ENCODE results near the gene POLR1E. TPM values are rescaled to one million over a fixed set of nuclear protein-coding genes. Genes with fewer than 3 reads are reported as not detected.

Gene POLR1E
- total and polyA plus RNA-seq, 2 of the 8 experiments (the other 6 are each of a cell fraction or from before 2014, with no cell fraction given): 16.0 to 40.0 TPM

DNA sequence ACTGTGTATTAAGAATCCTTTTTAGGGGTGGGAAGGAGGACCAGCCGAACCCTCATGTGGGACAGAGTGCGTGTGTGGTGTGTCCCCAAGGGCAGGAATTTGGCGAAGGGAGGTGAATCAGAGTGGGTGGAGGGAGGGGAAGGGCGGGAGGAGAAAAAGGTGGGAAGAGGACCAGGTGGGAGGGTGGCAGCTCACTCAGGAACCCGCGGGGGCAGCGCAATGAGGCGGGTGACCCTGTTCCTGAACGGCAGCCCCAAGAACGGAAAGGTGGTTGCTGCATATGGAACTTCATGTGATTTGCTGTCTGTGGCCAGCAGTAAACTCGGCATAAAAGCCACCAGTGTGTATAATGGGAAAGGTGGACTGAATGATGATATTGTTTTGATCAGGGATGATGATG, 8.8 kb upstream of the POLR1E start:
- no peak overlapping the region for H3K27ac ChIP-seq (ENCODE audit: low read depth, low read length)
- H3K56ac ChIP-seq (replicated peaks; ENCODE audit: insufficient read length, low read depth, low read length): no peak overlapping the region
- peaks cover 0 to 4% (median 1%) of the 10 kb centered on the region in 4 experiments; a peak in 3 of 7 replicates for H3K4me1 ChIP-seq (replicated peaks in 1 of 4; ENCODE audit: control insufficient read depth in 3 of 4, insufficient read depth in 4 of 4, low read length in 3 of 4)
- H3K36me3 ChIP-seq (ENCODE audit: control insufficient read depth in 2 of 4, insufficient read depth in 4 of 4, low read length in 3 of 4): no peaks in the 10 kb centered on the region
- no peak overlapping the region for H4K5ac ChIP-seq (ENCODE audit: insufficient read length, low read depth, low read length)
- ChIA-PET POLR2A (ENCODE audit: partially characterized antibody) (interaction anchor here (1.0 kb wide), 1 partner anchor 10 kb away, joined by 3 read pairs; no protein-coding TSS in a partner anchor), CTCF (ENCODE audit: partially characterized antibody) (no interaction called here)
- no peaks in the 10 kb centered on the region for H3K79me1 ChIP-seq (ENCODE audit: low read depth, low read length)
- H2AFZ ChIP-seq (ENCODE audit: low read length): no peak overlapping the region
- H3K18ac ChIP-seq (ENCODE audit: extremely low read depth, low read length): no peak overlapping the region
- peaks cover 2% of the 10 kb centered on the region; the same call in 1 of the 2 replicates for H3K23me2 ChIP-seq (ENCODE audit: low read depth, low read length)
- 98% methylated on average over 5 of the region's 11 CpGs; no CpG with 5 or more reads in 1 of the 2 experiments for WGBS, 2 experiments (ENCODE audit: extremely low coverage in 1 of 2, insufficient coverage in 1 of 2, insufficient read length in 1 of 2, insufficient replicate concordance in 2 of 2, low coverage in 1 of 2, low lambda C conversion rate in 2 of 2, missing lambda C conversion rate in 1 of 2)
- TF ChIP-seq KDM5A (IDR thresholded peaks at IDR 0.05; ENCODE audit: low read length): no peak
- TF ChIP-seq, protein P1, sequence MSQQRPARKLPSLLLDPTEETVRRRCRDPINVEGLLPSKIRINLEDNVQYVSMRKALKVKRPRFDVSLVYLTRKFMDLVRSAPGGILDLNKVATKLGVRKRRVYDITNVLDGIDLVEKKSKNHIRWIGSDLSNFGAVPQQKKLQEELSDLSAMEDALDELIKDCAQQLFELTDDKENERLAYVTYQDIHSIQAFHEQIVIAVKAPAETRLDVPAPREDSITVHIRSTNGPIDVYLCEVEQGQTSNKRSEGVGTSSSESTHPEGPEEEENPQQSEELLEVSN (IDR thresholded peaks at IDR 0.05): peak; percentile 32; the same call in 1 of the 2 replicates
- H2BK12ac ChIP-seq (ENCODE audit: low read depth, low read length): no peak overlapping the region
- no peak overlapping the region for H3K9ac ChIP-seq (replicated peaks in 1 of 4; ENCODE audit: extremely low read depth in 1 of 4, low read depth in 3 of 4, low read length in 3 of 4)
- H3K4ac ChIP-seq (replicated peaks; ENCODE audit: insufficient read length, low read depth, low read length): no peak overlapping the region
- no peak overlapping the region for H3K4me3 ChIP-seq (ENCODE audit: extremely low read depth in 1 of 4, insufficient read depth in 2 of 4, low read depth in 3 of 4, low read length in 4 of 4)
- no peak overlapping the region for H2AK5ac ChIP-seq (ENCODE audit: low read depth, low read length)
- no peak overlapping the region for H4K91ac ChIP-seq (replicated peaks; ENCODE audit: insufficient read length, low read length)
- H2BK120ac ChIP-seq (replicated peaks; ENCODE audit: low read depth, low read length): no peak overlapping the region
- no peak overlapping the region for H3K23ac ChIP-seq (ENCODE audit: insufficient read length)
- peaks cover 13 to 15% of the 10 kb centered on the region in 2 experiments; a peak in 3 of 4 replicates for H3K9me3 ChIP-seq (ENCODE audit: insufficient read depth in 2 of 2, low read depth in 1 of 2, low read length in 1 of 2)
- FAIRE-seq (no peak), DNase-seq (ENCODE audit: low read depth in 1 of 2, low spot score in 2 of 2) (no peak)
- no peak overlapping the region for H2BK5ac ChIP-seq (ENCODE audit: low read depth, low read length)
- no peaks in the 10 kb centered on the region for H3K79me2 ChIP-seq (ENCODE audit: control insufficient read depth in 1 of 2, insufficient read depth in 2 of 2, low read length in 2 of 2)
- no peaks in the 10 kb centered on the region for H3K27me3 ChIP-seq (replicated peaks in 1 of 4; ENCODE audit: control insufficient read depth in 3 of 4, extremely low read depth in 1 of 4, insufficient read depth in 3 of 4, low read length in 3 of 4)
- no peak overlapping the region for H2BK15ac ChIP-seq (ENCODE audit: low read length)
- H3K4me2 ChIP-seq (ENCODE audit: insufficient read depth in 1 of 2, low read depth in 2 of 2, low read length in 2 of 2): no peak overlapping the region
- H3K14ac ChIP-seq (ENCODE audit: insufficient read length): no peak overlapping the region
- no peak overlapping the region; the same call in 1 of the 2 replicates for H4K8ac ChIP-seq (ENCODE audit: extremely low read depth, insufficient read depth, low read length)
- H2BK20ac ChIP-seq (ENCODE audit: low read length): no peak overlapping the region
- H4K20me1 ChIP-seq (replicated peaks in 1 of 2; ENCODE audit: control insufficient read depth in 1 of 2, insufficient read depth in 2 of 2, low read length in 2 of 2): no peaks in the 10 kb centered on the region

Data from H1 (cell line).